H1 (cell line): ENCODE results near the gene CES3. TPM values are rescaled to one million over a fixed set of nuclear protein-coding genes. Genes with fewer than 3 reads are reported as not detected.

Source experiments
- CTCF ChIA-PET: fragments of 300-600 bp; sonication (Branson Sonifier 250); formaldehyde crosslinking; loops from one replicate; lab custom pipeline; 2021; ENCODE audit not compliant: partially characterized antibody; lab: Charles Lee
- POLR2A ChIA-PET: fragments of 300-600 bp; sonication (Branson Sonifier 250); formaldehyde crosslinking; loops from one replicate; lab custom pipeline; 2021; ENCODE audit warnings: inconsistent platforms; ENCODE audit not compliant: partially characterized antibody; lab: Charles Lee
- DNase-seq, 2 experiments: peaks; one replicate each; pipeline versions ENCODE4 v3.0.0 to v3.0.0-alpha.2; 2010 to 2022; ENCODE audit warnings: low spot score in 2 of 2, low read depth in 1 of 2, mixed read lengths in 1 of 2
- FAIRE-seq: peaks from 2 replicates; lab custom pipeline; 2011; peaks lifted over from hg19 to GRCh38; lab: Jason Lieb, UNC
- H2AFZ ChIP-seq: 2 replicates; pipeline ENCODE4 v1.8.1; 2012; ENCODE audit warnings: low read length, inconsistent platforms
- H2AK5ac ChIP-seq: 2 replicates; pipeline ENCODE4 v1.6.1; 2013; ENCODE audit warnings: low read depth, low read length
- H2BK120ac ChIP-seq: replicated peaks from 2 replicates; pipeline ENCODE3; 2013; ENCODE audit warnings: low read depth, low read length, inconsistent platforms
- H2BK12ac ChIP-seq: 2 replicates; pipeline ENCODE4 v1.6.1; 2013; ENCODE audit warnings: low read depth, low read length
- H2BK15ac ChIP-seq: 2 replicates; pipeline ENCODE4 v1.6.1; 2013; ENCODE audit warnings: low read length
- H2BK20ac ChIP-seq: 2 replicates; pipeline ENCODE4 v1.6.1; 2013; ENCODE audit warnings: low read length
- H2BK5ac ChIP-seq: 2 replicates; pipeline ENCODE4 v1.6.1; 2013; ENCODE audit warnings: low read depth, low read length
- H3K14ac ChIP-seq: 2 replicates; pipeline ENCODE4 v1.6.1; 2013; ENCODE audit warnings: inconsistent platforms; ENCODE audit not compliant: insufficient read length
- H3K18ac ChIP-seq: 2 replicates; pipeline ENCODE4 v1.6.1; 2013; ENCODE audit warnings: low read length; ENCODE audit errors: extremely low read depth
- H3K23ac ChIP-seq: 2 replicates; pipeline ENCODE4 v1.6.1; 2013; ENCODE audit warnings: inconsistent platforms; ENCODE audit not compliant: insufficient read length
- H3K23me2 ChIP-seq: 2 replicates; pipeline ENCODE4 v1.6.1; 2013; ENCODE audit warnings: low read depth, low read length
- H3K27ac ChIP-seq: 2 replicates; pipeline ENCODE4 v1.6.1; 2011; ENCODE audit warnings: low read depth, low read length, inconsistent platforms
- H3K27me3 ChIP-seq, 4 experiments: replicated peaks in 1 of 4; 1 replicate in 1 of 4; 2 replicates in 3 of 4; pipeline versions ENCODE4 v1.6.1 to v1.8.1; 2011 to 2013; ENCODE audit warnings: low read length in 3 of 4, mild to moderate bottlenecking in 3 of 4, inconsistent platforms in 2 of 4, mixed read lengths in 2 of 4, moderate library complexity in 1 of 4; ENCODE audit not compliant: control insufficient read depth in 3 of 4, insufficient read depth in 3 of 4; ENCODE audit errors: extremely low read depth in 1 of 4
- H3K36me3 ChIP-seq, 4 experiments: 2 replicates each; pipeline versions ENCODE4 v1.6.1 to v1.8.1; 2011 to 2013; ENCODE audit warnings: mild to moderate bottlenecking in 4 of 4, low read length in 3 of 4, moderate library complexity in 2 of 4, control low read depth in 1 of 4, inconsistent platforms in 1 of 4; ENCODE audit not compliant: insufficient read depth in 4 of 4, control insufficient read depth in 2 of 4
- H3K4ac ChIP-seq: replicated peaks from 2 replicates; pipeline ENCODE3; 2013; ENCODE audit warnings: low read length, low read depth, mixed read lengths, inconsistent platforms; ENCODE audit not compliant: insufficient read length
- H3K4me1 ChIP-seq, 4 experiments: replicated peaks in 1 of 4; 1 replicate in 1 of 4; 2 replicates in 3 of 4; pipeline versions ENCODE4 v1.6.1 to v1.8.1; 2011 to 2013; ENCODE audit warnings: low read length in 3 of 4, inconsistent platforms in 2 of 4, mixed read lengths in 1 of 4; ENCODE audit not compliant: insufficient read depth in 4 of 4, control insufficient read depth in 3 of 4
- H3K4me2 ChIP-seq, 2 experiments: 2 replicates each; pipeline versions ENCODE4 v1.6.1 to v1.8.1; 2011 to 2013; ENCODE audit warnings: low read depth in 2 of 2, low read length in 2 of 2, control low read depth in 1 of 2, inconsistent platforms in 1 of 2, mild to moderate bottlenecking in 1 of 2; ENCODE audit not compliant: insufficient read depth in 1 of 2
- H3K4me3 ChIP-seq, 4 experiments: fragments of 200-600, 300-600 bp in 1 of 4; sonication (generic), shearing (Covaris generic), sonication (Bioruptor Twin) in 1 of 4; 2 replicates each; pipeline versions ENCODE4 v1.5.1 to v1.8.1; 2011 to 2016; ENCODE audit warnings: low read length in 4 of 4, low read depth in 3 of 4, control low read depth in 2 of 4, inconsistent platforms in 2 of 4, mild to moderate bottlenecking in 2 of 4, mixed read lengths in 1 of 4, moderate library complexity in 1 of 4; ENCODE audit not compliant: insufficient read depth in 2 of 4; ENCODE audit errors: extremely low read depth in 1 of 4
- H3K56ac ChIP-seq: replicated peaks from 2 replicates; pipeline ENCODE3; 2013; ENCODE audit warnings: low read depth, mild to moderate bottlenecking, mixed read lengths, low read length, inconsistent platforms; ENCODE audit not compliant: insufficient read length
- H3K79me1 ChIP-seq: 2 replicates; pipeline ENCODE4 v1.6.1; 2013; ENCODE audit warnings: low read depth, low read length, control low read depth
- H3K79me2 ChIP-seq, 2 experiments: 2 replicates each; pipeline versions ENCODE4 v1.6.1 to v1.8.1; 2012 to 2013; ENCODE audit warnings: low read length in 2 of 2, mild to moderate bottlenecking in 2 of 2, inconsistent platforms in 1 of 2; ENCODE audit not compliant: insufficient read depth in 2 of 2, control insufficient read depth in 1 of 2
- H3K9ac ChIP-seq, 4 experiments: replicated peaks in 1 of 4; 1 replicate in 1 of 4; 2 replicates in 3 of 4; pipeline versions ENCODE4 v1.6.1 to v1.8.1; 2011 to 2013; ENCODE audit warnings: low read depth in 3 of 4, low read length in 3 of 4, control low read depth in 2 of 4, mild to moderate bottlenecking in 2 of 4, moderate library complexity in 2 of 4, inconsistent platforms in 1 of 4; ENCODE audit errors: extremely low read depth in 1 of 4
- H3K9me3 ChIP-seq, 2 experiments: 2 replicates each; pipeline versions ENCODE4 v1.6.1 to v1.8.1; 2012 to 2013; ENCODE audit warnings: mild to moderate bottlenecking in 2 of 2, moderate library complexity in 2 of 2, control low read depth in 1 of 2, inconsistent platforms in 1 of 2, low read depth in 1 of 2, low read length in 1 of 2, mixed read lengths in 1 of 2; ENCODE audit not compliant: insufficient read depth in 2 of 2
- H4K20me1 ChIP-seq, 2 experiments: replicated peaks in 1 of 2; 2 replicates each; pipeline versions ENCODE3 to v1.8.1; 2011 to 2013; ENCODE audit warnings: inconsistent platforms in 2 of 2, low read length in 2 of 2, mild to moderate bottlenecking in 1 of 2; ENCODE audit not compliant: insufficient read depth in 2 of 2, control insufficient read depth in 1 of 2
- H4K5ac ChIP-seq: 2 replicates; pipeline ENCODE4 v1.6.1; 2013; ENCODE audit warnings: low read length, low read depth, mixed read lengths, inconsistent platforms; ENCODE audit not compliant: insufficient read length
- H4K8ac ChIP-seq: 2 replicates; pipeline ENCODE4 v1.8.0; 2013; ENCODE audit warnings: mild to moderate bottlenecking, moderate library complexity, low read length, inconsistent platforms; ENCODE audit not compliant: insufficient read depth; ENCODE audit errors: extremely low read depth
- H4K91ac ChIP-seq: replicated peaks from 2 replicates; pipeline ENCODE3; 2013; ENCODE audit warnings: low read length, mixed read lengths, inconsistent platforms; ENCODE audit not compliant: insufficient read length
- BCL11A ChIP-seq, 2 experiments: IDR thresholded peaks; one replicate each; pipeline ENCODE4 v1.6.1; 2011; ENCODE audit warnings: low read depth in 2 of 2, low read length in 2 of 2, mild to moderate bottlenecking in 2 of 2
- CTCF ChIP-seq, 3 experiments: IDR thresholded peaks; 1 replicate in 2 of 3; 2 replicates in 1 of 3; pipeline versions ENCODE4 v1.5.1 to v1.6.1; 2011; ENCODE audit warnings: low read length in 3 of 3, mild to moderate bottlenecking in 3 of 3, inconsistent platforms in 2 of 3, low read depth in 1 of 3, moderate library complexity in 1 of 3; ENCODE audit not compliant: insufficient read depth in 1 of 3; ENCODE audit errors: control extremely low read depth in 1 of 3
- KDM4A ChIP-seq: IDR thresholded peaks from one replicate; pipeline ENCODE4 v1.7.1; 2012; ENCODE audit warnings: low read depth, mild to moderate bottlenecking, moderate library complexity, low read length, inconsistent platforms; ENCODE audit not compliant: severe bottlenecking
- POU5F1 ChIP-seq: IDR thresholded peaks from 2 replicates; pipeline ENCODE4 v1.6.1; 2011; ENCODE audit warnings: low read depth, mild to moderate bottlenecking, low read length, moderate library complexity
- SRF ChIP-seq: IDR thresholded peaks from 2 replicates; pipeline ENCODE4 v1.6.1; 2011; ENCODE audit warnings: mild to moderate bottlenecking, low read depth, low read length, moderate library complexity
- WGBS, 2 experiments: shearing (Covaris generic) in 1 of 2; methylation state at CpG; one replicate each; pipeline versions ENCODE4 v1.1.6 to v1.1.7; 2013 to 2015; ENCODE audit warnings: low lambda C conversion rate in 2 of 2, mixed read lengths in 2 of 2, inconsistent platforms in 1 of 2, low coverage in 1 of 2, missing lambda C conversion rate in 1 of 2; ENCODE audit not compliant: insufficient replicate concordance in 2 of 2, insufficient coverage in 1 of 2, insufficient read length in 1 of 2; ENCODE audit errors: extremely low coverage in 1 of 2, missing lambda C conversion rate in 1 of 2; 5-methylcytosine and 5-hydroxymethylcytosine counted together
- polyA plus RNA-seq, 7 experiments: library from polyadenylated mRNA; depleted of rRNA in 3 of 7; stranded (reverse) in 5 of 7; unstranded in 2 of 7; fragments of >200 nt in 5 of 7; fragments of 200-250 nt in 2 of 7; gene quantifications; 1 replicate in 5 of 7; 2 replicates in 1 of 7; 4 replicates in 1 of 7; pipeline versions ENCODE4 v1.2.1 to v1.2.3, GENCODE V29; 2011 to 2013; ENCODE audit warnings: missing spikeins in 2 of 7, mixed read lengths in 2 of 7
- total RNA-seq: library from RNA; stranded (reverse); fragmentation: NEBNext Ultra II Directional; extraction: Animal tissue kit (Norgen Biotek cat#: 25700); gene quantifications from 2 replicates; pipeline ENCODE4 v1.2.1, GENCODE V29; 2021

CES3 gene
- total and polyA plus RNA-seq, 2 of the 8 experiments (the other 6 are each of a cell fraction or from before 2014, with no cell fraction given), result 1.6 to 2.2 TPM

- H3K79me2 ChIP-seq, result no peaks in the 10 kb centered on the region
- 88% methylated on average over 4 of the region's 5 CpGs; no CpG with 5 or more reads in 1 of the 2 experiments for WGBS, 2 experiments
- no peaks in the 10 kb centered on the region for H3K79me1 ChIP-seq
- no peaks in the 10 kb centered on the region for H4K20me1 ChIP-seq
- no peak overlapping the region for H3K18ac ChIP-seq
- no peak overlapping the region for H3K23ac ChIP-seq
- H3K4me1 ChIP-seq, result peaks cover 0 to 3% (median under 1%) of the 10 kb centered on the region in 4 experiments; a peak in 3 of 7 replicates
- H2BK15ac ChIP-seq, result no peak overlapping the region
- no peak overlapping the region for H3K56ac ChIP-seq
- H3K14ac ChIP-seq, result no peak overlapping the region
- no peak overlapping the region for H3K4me3 ChIP-seq
- H3K23me2 ChIP-seq, result no peaks in the 10 kb centered on the region; the same call in 1 of the 2 replicates
- no peak overlapping the region for H4K91ac ChIP-seq
- H3K4ac ChIP-seq, result no peak overlapping the region
- no peak overlapping the region for H4K8ac ChIP-seq
- no peaks in the 10 kb centered on the region for H3K27me3 ChIP-seq
- TF ChIP-seq POU5F1, result no peak
- TF ChIP-seq KDM4A, result no peak
- no peak for TF ChIP-seq BCL11A (IDR thresholded peaks at IDR 0.05; ENCODE audit: low read depth in 2 of 2, low read length in 2 of 2)
- TF ChIP-seq CTCF (IDR thresholded peaks at IDR 0.05; ENCODE audit: control extremely low read depth in 1 of 3, insufficient read depth in 1 of 3, low read depth in 1 of 3, low read length in 3 of 3), result no peak
- TF ChIP-seq SRF, result no peak
- H2BK20ac ChIP-seq, result no peak overlapping the region
- H2AK5ac ChIP-seq, result no peak overlapping the region
- H2BK5ac ChIP-seq, result no peak overlapping the region
- ChIA-PET POLR2A (interaction anchor here (1.7 kb wide), 1 partner anchor 14 kb away, joined by 6 read pairs; no protein-coding TSS in a partner anchor), CTCF (interaction anchor here (0.6 to 12.2 kb wide), 16 partner anchors 6 to 578 kb away, joined by 3 to 130 read pairs (median 5); partner anchors contain the start of genes B3GNT9 and NOL3)
- no peak overlapping the region for H4K5ac ChIP-seq
- H3K9me3 ChIP-seq, result no peaks in the 10 kb centered on the region
- H3K9ac ChIP-seq, result no peak overlapping the region
- H3K27ac ChIP-seq, result no peak overlapping the region
- H3K36me3 ChIP-seq, result no peaks in the 10 kb centered on the region
- no peak overlapping the region for H3K4me2 ChIP-seq
- no peak overlapping the region for H2BK12ac ChIP-seq
- FAIRE-seq (no peak), DNase-seq (no peak)
- H2AFZ ChIP-seq, result no peak overlapping the region
- no peak overlapping the region for H2BK120ac ChIP-seq
These were observed 1.3 kb upstream of the CES3 start for GRCh38 chr16:66959704-66960161.
